ENCODE measurements around the gene SLC26A1.

SLC26A1 gene

DNA sequence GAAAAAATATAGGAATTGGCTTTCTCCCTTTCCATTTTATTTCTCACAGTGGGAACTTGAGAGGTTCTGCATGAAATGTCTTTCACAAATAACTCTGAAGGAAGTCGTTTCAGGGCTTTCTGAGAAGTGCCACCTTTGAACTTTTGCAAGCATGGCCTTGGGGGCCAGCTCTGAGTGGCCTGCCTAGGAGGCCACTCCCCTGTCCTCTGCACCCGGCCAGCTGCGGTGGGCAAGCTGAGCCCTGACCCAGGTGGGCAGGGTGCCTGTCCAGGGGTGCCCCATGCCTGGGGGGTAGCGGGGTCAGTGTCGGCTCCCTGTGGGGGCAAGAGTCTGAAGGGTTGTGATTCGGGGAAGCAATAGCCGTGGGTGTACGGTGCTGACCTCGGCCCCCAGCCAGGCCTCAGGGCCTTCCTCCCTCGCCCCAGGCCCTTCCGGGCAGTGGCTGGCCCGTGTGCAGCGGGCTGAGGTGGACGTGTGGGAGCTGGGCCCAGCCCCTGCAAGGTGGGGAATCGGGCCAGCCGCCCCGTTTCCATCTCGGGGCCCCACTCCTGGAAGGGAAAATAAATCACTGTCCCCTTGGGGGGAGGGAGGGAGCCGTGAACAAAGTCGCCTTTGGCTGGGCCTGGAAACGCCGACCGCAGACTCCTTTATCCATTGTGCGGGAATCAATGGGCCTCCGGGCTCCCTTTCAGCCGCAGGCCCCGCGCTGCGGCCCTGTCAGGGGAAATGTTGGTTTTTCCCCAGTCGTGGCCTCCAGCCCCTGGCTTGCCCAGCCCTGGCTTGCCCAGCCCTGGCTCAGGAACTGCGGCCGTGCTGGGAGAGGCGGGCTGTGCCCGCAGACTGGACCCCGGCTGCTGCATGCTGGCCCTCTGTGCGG is 21.3 kb upstream of the SLC26A1 start:
- no peak for DNase-seq (ENCODE audit: low read depth in 2 of 2)

DNA sequence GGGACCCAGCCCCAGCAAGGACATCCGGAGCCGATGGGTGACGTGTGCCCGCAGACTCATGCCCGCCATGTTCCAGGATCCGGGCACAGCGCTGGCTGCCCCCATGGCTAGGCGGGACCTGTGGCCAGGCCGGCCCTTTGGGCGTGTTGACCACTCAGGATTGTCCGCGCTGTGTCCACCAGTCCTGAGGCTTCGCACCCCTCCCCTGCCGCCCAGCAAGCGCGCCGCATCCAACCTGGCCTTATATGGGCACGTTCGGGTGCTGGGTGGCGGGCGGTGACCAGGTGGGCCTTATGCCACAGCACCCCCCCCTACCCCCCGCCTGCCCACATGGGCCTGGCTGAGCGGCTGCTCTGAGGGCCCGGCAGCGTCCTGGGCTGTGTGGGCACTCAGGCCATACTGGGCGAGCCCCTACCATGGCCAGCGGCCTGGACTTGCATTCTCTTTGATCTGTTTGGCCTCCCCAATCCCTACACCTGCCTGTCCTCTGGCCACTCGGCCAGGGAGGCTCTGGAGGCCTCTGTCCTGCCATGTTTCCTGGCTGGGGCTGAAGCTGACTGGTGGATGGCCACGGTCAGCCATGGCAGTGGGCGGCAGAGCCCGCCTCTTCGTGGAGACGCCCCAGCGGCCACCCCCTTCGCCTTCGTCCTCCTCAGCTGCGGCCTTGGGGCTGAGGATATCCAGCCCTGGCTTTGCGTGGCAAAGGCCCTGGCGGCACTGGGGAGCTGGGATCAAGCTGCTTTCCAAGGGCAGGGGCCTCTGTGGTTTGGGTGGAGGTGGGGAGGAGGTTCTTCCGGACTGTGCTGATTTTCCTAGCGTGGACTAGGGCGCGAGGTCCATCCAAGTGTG is 20.2 kb upstream of the SLC26A1 start:
- DNase-seq (ENCODE audit: low read depth in 2 of 2) = no peak

DNA sequence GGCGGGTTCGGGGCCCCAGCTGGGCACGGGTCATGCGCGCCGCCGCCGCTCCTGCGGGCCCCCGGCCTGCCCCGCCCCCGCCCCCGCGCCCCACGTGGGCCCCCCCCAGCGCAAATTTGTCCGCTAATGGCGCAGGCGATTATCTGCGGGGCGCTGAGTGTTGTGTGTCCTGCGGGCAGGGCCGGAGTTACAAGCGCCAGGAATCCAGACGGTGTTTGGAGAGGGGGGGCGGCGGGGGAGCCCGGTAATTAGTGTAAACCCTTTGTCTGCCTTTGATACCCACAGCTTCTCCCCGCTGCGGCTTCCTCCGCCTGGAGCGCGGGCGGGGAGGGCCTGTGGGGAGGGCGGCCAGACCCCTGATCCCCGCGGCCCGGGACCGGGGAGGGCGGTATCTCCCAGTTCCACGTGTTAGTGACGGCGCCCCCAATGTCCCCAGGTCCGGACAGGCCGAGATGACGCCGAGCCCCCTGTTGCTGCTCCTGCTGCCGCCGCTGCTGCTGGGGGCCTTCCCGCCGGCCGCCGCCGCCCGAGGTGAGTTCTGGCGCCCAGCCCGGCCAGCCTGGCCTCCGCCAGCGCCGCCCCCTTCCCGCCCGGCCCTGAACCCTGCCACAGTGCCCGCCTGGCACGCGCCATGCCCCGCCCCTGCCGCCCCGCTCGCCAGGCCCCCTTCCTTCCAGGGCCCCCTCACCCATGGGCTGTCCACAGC is 19.0 kb upstream of the SLC26A1 start:
- no peak for DNase-seq (ENCODE audit: low read depth in 2 of 2)

DNA sequence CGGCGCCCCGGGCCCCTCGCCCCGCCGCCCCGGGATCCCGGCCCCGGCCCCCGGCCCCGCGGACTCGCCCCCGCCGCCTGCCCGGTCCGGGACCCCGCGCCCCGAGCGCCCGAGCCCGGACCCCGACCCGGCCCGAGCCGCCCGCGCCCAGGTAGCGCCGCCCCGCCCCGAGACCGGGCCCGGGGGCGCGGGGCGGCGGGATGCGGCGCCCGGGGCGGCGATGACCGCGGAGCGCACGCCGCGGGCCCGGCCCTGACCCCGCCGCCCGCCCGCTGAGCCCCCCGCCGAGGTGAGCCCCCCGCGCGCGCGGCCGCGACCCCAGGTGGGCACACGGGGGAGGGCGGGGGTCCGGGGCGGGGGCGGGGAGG is 18.4 kb upstream of the SLC26A1 start:
- no peak for DNase-seq (ENCODE audit: low read depth in 2 of 2)

DNA sequence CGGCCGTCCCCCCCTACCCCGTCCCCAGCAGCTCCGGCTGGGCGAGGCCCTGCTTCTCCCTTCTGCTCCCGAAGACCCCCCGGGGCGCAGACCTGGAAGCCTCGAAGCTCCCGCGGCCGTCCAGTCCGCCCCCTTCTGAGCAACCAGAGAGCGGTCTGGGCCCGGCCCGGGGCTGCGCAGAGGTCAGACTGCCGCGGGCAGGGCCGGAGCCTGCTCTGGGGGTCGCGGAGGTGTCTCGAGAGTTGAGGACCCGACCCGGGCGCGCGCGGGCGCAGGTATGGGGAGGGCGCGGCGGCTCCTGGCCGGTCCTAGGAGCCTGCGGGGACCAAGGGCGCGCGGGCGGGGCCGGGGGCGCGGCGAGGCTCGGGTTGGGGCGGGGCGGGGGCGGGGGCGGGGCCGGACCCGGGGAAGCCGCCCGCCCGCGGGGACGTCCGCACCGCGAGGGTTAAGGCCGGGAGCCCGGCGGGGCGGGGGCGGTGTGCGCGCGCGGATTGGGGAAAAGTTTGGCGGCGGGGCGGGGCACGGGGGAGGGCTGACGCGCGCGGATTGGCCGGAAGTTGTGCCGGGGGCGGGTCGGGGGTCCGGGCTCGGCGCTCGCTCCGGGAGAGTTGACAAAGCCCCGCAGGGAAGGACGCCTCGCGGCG is 17.9 kb upstream of the SLC26A1 start, which contains the start of gene FGFRL1:
Gene FGFRL1, plus strand, starts transcription at position 605 of the 644 bp plus-strand sequence. CDS start 860 bp downstream, outside the sequence.
- peak; percentile 91 for DNase-seq (ENCODE audit: low read depth in 2 of 2)

DNA sequence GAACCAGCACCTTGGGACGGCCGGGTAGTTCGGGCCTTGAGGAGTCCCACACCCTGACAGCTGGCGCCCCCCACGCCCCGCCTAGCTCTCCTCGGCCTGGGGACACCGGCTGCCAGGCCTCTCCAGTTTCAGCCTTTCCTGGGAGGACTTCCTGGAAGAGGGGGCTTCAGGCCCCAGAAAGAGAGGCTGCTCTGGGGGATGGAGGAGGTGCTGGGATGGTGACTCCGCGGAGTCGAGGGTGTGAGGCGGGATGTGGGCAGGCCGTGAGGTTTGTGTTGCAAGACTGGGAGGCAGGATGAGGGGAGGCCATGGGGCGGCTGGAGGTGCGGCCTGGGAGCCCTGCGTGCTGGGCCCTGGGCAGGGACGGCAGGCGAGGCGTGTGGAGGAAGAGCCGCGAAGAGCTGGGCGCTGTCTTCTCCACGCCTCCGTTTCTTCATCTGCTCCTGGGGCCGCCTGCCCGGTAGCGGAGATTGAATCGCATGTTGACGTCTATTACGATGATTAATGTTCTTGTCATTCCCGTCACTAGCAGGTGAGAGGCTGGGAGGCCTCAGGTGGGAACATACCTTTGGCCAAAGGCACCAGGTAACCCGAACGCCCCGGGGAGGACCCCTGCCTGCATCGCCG is 17.3 kb upstream of the SLC26A1 start:
- DNase-seq (ENCODE audit: low read depth in 2 of 2) = peak; percentile 57 to 63

GRCh38 chr4:1009542-1010394 is 16.6 kb upstream of the SLC26A1 start:
- DNase-seq (ENCODE audit: low read depth in 2 of 2) = peak; percentile 63 to 72

GRCh38 chr4:1008840-1009541 is 15.8 kb upstream of the SLC26A1 start:
- no peak for DNase-seq (ENCODE audit: low read depth in 2 of 2)

DNA sequence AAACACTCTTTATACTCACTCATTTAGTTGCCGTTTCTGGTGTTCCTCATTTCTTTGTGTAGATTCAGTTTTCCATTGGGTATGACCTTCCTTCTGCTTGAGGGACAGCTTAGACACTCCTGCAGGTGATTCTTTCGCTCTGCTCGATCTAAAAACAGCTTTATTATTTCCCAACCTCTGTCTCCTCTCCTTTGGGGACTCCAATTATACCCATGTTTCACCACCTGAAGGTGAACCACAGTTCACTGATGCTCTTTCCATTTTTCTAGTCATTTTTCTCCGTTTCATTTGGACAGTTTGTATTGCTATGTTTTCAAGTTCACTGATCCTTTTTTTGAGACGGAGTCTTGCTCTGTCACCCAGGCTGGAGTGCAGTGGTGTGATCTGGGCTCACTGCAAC is 13.7 kb upstream of the SLC26A1 start:
- no peak for DNase-seq (ENCODE audit: low read depth in 2 of 2)

GRCh38 chr4:1004557-1005485 is 11.6 kb upstream of the SLC26A1 start:
- no peak for DNase-seq (ENCODE audit: low read depth in 2 of 2)

DNA sequence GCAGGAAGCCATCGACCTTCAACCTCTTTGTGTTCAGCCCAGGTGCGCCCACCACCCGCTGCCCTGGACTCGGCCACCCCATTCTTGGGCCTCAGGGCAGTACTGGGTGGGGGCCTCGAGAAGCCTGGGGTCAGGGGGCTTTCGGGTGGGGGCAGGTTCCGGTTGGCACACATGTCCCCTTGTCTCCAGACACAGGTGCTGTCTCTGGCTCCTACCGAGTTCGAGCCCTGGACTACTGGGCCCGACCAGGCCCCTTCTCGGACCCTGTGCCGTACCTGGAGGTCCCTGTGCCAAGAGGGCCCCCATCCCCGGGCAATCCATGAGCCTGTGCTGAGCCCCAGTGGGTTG is 10.8 kb upstream of the SLC26A1 start:
- DNase-seq (ENCODE audit: low read depth in 2 of 2) = no peak

GRCh38 chr4:1003271-1004070 is 10.3 kb upstream of the SLC26A1 start:
- DNase-seq (ENCODE audit: low read depth in 2 of 2) = no peak

- DNase-seq (ENCODE audit: low read depth in 2 of 2) = no peak
Measured at GRCh38 chr4:1002631-1003251, 9.5 kb upstream of the SLC26A1 start.

DNA sequence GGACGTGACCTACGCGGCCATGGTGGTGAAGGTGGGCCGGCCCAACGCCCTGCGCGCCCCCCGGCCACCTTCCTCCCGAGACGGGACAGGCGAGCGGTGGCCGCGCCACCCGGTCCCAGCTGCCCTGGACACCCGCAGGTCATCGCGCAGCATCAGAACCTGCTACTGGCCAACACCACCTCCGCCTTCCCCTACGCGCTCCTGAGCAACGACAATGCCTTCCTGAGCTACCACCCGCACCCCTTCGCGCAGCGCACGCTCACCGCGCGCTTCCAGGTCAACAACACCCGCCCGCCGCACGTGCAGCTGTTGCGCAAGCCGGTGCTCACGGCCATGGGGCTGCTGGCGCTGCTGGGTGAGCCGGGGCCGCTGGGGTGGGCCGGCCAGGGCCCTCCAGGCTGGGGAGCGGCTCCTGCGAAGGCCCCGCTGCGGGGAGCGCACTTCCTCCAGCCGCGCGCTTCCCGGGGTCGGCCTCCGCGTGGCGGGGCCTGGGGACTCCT is 9.0 kb upstream of the SLC26A1 start:
- no peak for DNase-seq (ENCODE audit: low read depth in 2 of 2)

DNA sequence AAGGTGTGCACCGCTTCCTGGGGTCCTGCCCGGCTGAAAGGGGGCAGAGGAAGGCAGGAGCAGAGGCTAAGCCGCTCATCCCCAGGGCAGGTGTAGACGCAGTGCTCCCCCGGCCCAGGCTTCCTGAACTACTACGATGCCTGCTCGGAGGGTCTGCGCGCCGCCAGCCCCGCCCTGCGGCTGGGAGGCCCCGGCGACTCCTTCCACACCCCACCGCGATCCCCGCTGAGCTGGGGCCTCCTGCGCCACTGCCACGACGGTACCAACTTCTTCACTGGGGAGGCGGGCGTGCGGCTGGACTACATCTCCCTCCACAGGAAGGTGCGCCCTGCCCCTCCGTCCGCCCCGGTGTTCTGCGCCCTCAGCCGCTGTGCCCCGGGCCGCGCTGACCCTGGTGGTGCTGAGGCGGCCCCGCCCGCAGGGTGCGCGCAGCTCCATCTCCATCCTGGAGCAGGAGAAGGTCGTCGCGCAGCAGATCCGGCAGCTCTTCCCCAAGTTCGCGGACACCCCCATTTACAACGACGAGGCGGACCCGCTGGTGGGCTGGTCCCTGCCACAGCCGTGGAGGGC is 8.4 kb upstream of the SLC26A1 start:
- DNase-seq (ENCODE audit: low read depth in 2 of 2) = no peak

DNA sequence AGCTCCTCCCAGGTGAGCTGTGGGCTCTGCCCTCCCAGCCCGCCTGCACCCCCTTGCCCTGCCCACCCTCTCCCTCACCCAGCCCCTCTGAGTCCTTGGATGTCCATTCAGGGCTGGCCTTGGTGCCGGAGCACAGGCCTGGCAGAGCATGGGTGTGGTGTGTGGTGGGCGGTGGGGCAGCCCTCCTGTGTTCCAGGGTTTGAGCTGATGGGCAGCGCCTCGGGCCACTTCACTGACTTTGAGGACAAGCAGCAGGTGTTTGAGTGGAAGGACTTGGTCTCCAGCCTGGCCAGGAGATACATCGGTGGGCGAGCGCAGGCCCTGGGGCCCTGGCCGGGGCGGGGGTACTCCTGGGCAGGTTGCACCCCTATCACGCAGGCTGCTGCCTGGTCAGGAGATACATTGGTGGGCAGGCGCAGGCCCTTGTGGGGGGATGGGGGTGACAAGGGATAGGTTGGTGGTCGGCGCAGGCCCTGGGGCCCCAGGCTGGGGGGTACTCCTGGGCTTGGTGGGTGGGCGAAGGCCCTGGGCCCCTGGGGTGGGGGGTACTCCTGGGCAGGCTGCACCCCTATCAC is 7.6 kb upstream of the SLC26A1 start:
- no peak for DNase-seq (ENCODE audit: low read depth in 2 of 2)
